ENCODE results near the gene MED27.

Gene MED27

DNA sequence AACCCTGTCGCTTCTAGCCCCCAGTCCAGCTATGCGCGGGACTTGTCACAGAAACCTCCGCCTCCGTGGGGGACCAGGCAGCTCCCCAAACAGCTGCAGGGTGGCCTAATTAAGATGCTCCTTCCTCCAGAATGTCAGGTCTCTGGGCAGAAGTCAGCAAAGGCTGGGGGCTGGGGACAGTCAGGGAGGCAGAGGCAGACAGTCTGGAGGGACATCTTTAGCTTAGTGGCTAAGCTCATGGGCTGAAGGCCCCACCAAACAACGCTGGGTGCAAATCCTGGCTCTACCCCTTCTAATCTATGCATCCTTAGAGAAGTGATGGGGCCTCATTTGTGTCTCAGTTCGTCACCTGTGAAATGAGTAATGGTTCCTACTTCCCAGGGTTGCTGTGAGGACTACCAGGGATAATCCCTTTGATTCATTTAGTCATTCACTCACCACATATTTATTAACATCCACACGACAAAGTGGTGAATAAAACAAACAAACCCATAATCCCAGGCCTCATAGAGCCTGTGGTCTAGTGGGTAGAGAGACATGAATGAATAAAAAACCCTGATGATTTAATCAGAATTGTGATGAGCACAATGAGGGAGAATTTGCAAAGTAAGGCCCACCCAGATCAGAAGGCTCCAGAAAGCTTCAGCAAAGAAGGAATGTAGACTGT lies 20.2 kb upstream of the MED27 start:
- H3K4me3 Mint-ChIP-seq = no peak overlapping the region
- H3K9me3 Mint-ChIP-seq = no peaks in the 10 kb centered on the region
- DNase-seq (no peak), ATAC-seq (replicated peaks) (no peak)
- no peaks in the 10 kb centered on the region for H3K36me3 Mint-ChIP-seq (ENCODE audit: insufficient read depth)
- no peak overlapping the region for H3K27ac Mint-ChIP-seq
- H3K27me3 Mint-ChIP-seq = peaks cover 53 to 70% of the 10 kb centered on the region in 2 donors
- H3K4me1 Mint-ChIP-seq (ENCODE audit: low read depth in 2 of 2) = no peaks in the 10 kb centered on the region

DNA sequence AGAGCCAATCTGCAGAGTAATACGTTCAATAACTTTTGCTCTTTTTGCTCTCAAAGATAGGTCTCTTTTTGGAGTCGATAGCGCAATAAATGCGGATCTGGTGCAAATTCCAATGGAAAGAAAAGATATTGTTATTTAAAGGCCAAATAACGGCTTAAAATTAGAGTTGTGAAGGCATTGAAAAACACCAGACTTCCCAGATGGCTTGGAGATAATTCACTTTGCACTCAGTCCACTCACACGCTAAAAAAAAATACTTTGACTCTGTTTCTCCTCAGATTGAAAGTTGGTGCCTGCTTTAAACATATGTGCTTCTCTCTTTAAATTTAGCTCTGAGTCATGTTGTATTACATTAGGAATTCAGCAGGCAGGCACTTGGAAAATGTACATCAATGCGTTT lies 19.5 kb upstream of the MED27 start:
- Mint-ChIP-seq H3K4me3 (no peak overlapping the region), H3K36me3 (ENCODE audit: insufficient read depth) (no peaks in the 10 kb centered on the region), H3K4me1 (ENCODE audit: low read depth in 2 of 2) (no peaks in the 10 kb centered on the region), H3K27ac (no peak overlapping the region), H3K27me3 (peaks cover 60 to 70% of the 10 kb centered on the region in 2 donors), H3K9me3 (no peaks in the 10 kb centered on the region)
- ATAC-seq (replicated peaks) (no peak), DNase-seq (no peak)

DNA sequence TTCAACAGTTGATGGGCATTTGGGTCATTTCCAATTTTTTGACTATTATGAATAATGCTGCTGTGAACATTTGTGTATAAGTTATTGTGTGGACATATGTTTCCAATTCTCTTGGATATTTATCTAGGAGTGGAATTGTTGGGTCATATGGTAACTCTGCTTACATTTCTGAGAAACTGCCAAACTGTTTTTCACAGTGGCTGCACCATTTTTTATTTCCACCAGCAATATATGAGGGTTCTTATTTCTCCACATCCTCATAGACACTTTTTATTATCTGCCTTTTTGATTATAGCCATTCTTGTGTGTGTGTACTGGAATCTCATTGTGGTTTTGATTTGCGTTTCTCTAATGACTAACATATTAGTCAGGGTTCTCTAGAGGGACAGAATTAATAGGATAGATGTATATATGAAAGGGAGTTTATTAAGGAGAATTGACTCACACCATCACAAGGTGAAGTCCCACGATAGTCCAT lies 14.7 kb upstream of the MED27 start:
- H3K4me1 Mint-ChIP-seq (ENCODE audit: low read depth in 2 of 2) = no peaks in the 10 kb centered on the region
- ATAC-seq (replicated peaks) = no peak
- H3K9me3 Mint-ChIP-seq = no peaks in the 10 kb centered on the region
- no peak for DNase-seq
- H3K27me3 Mint-ChIP-seq = peaks cover 57 to 82% of the 10 kb centered on the region in 2 donors
- H3K4me3 Mint-ChIP-seq = no peak overlapping the region
- no peaks in the 10 kb centered on the region for H3K36me3 Mint-ChIP-seq (ENCODE audit: insufficient read depth)
- no peak overlapping the region for H3K27ac Mint-ChIP-seq

DNA sequence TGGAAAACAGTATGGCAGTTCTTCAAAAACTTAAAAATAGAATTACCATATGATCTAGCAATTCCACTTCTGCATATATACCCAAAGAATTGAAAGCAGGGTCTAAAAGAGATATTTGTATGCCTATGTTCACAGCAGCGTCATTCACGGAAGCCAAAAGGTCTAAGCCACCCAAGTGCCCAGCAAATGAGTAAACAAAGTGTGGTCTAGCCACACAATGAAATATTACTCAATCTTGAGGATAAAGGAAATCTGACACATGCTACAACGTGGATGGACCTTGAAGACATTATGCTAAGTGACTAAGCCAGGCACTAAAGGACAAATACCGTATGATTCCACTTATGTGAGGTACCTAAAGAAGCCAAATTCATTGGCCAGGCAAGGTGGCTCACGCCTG lies 11.1 kb upstream of the MED27 start:
- H3K4me1 Mint-ChIP-seq (ENCODE audit: low read depth in 2 of 2) = no peaks in the 10 kb centered on the region
- H3K27ac Mint-ChIP-seq = no peak overlapping the region
- DNase-seq (no peak), ATAC-seq (replicated peaks) (no peak)
- peaks cover 35 to 77% of the 10 kb centered on the region in 2 donors for H3K27me3 Mint-ChIP-seq
- no peaks in the 10 kb centered on the region for H3K36me3 Mint-ChIP-seq (ENCODE audit: insufficient read depth)
- H3K9me3 Mint-ChIP-seq = no peaks in the 10 kb centered on the region
- H3K4me3 Mint-ChIP-seq = no peak overlapping the region

DNA sequence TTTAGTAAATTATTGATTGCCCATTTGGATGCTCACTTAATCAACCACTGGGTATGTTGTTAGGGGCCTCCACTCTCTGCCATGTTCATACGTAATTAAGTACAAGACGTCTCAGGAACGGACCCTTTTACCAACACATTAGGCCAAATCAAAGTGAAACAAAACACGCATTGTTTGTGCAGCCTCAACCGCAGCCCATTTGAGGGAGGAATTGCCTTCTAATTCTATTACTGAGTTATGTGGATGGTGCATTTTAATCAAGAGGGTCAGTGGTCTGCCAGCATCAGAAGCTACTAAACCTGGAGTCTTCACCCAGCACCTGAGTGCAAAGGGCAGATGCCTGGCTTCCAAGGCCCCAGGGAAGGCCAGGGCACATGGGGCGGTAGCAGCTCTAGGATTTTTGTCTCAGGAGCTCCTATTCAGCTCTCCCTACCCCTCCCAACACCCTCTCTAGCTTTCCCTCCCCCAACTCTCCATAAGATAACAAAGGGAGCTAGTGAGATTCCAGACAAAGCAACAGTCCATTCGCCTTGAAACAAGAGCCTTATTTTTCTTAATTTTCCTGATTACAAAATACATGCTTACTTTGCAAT lies 7.9 kb upstream of the MED27 start:
- H3K9me3 Mint-ChIP-seq = no peaks in the 10 kb centered on the region
- peaks cover 32 to 66% of the 10 kb centered on the region in 2 donors for H3K27me3 Mint-ChIP-seq
- no peaks in the 10 kb centered on the region for H3K36me3 Mint-ChIP-seq (ENCODE audit: insufficient read depth)
- ATAC-seq (replicated peaks) = no peak
- H3K4me3 Mint-ChIP-seq = no peak overlapping the region
- no peaks in the 10 kb centered on the region for H3K4me1 Mint-ChIP-seq (ENCODE audit: low read depth in 2 of 2)
- no peak for DNase-seq
- H3K27ac Mint-ChIP-seq = no peak overlapping the region

DNA sequence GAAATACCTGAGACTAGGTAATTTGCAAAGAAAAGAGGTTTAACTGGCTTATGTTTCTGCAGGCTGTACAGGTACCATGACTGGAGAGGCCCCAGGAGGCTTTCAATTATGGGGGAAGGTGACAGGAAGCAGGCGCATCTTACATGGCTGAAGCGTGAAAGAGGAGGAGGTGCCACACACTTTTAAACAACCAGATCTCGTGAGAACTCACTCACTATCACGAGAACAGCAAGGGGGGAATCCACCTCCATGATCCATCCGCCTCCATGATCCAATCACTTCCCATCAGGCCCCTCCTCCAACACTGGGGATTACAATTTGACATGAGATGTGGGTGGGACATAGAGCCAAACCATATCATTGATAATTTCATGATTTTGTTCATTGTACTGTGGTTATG lies 2.5 kb upstream of the MED27 start:
- ATAC-seq (replicated peaks) = no peak
- H3K27ac Mint-ChIP-seq = no peak overlapping the region
- no peak for DNase-seq
- peaks cover 20 to 30% of the 10 kb centered on the region in 2 donors for H3K27me3 Mint-ChIP-seq
- peaks cover 22 to 26% of the 10 kb centered on the region in 2 donors for H3K4me1 Mint-ChIP-seq (ENCODE audit: low read depth in 2 of 2)
- peaks cover 19% of the 10 kb centered on the region for H3K36me3 Mint-ChIP-seq (ENCODE audit: insufficient read depth)
- no peaks in the 10 kb centered on the region for H3K9me3 Mint-ChIP-seq
- no peak overlapping the region for H3K4me3 Mint-ChIP-seq

DNA sequence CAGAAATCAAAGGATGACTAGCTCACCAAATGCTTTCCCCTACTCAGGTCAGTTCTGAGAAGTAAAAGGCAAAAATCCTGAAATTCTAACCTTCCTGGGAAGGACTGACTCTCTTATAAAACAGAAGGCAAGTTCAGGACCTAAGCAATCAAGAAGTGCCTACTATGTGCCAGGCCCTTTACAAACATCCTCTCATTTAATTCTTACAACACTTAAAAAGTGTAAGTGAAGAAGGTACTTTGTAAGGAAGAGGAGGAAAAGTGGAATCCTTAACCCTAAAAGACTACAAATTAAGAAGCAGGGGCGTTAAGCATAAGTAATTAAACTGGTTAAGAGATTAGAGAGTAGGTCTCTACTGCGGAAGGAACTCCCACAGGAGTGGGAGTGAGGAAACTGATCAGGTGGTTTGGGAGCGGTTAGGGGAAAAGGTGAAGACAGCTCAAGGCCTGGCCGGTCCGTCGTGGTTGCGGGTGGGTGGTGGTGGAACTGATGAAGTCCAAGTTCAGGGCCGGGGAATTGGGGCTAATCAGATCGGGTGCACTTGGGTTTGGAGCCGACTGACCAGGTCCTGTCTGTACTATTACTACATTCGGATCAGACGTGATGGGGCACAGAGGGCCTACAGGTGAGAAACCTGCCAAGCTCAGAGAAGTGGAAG lies 839 bp downstream of the MED27 start:
- ATAC-seq (replicated peaks) (no peak), DNase-seq (no peak)
- Mint-ChIP-seq H3K4me1 (ENCODE audit: low read depth in 2 of 2) (peaks cover 27 to 42% of the 10 kb centered on the region in 2 donors), H3K4me3 (peak overlapping the region; percentile 88 to 97), H3K27me3 (no peaks in the 10 kb centered on the region), H3K27ac (peak overlapping the region; percentile 93 to 94), H3K36me3 (ENCODE audit: insufficient read depth) (peaks cover 38% of the 10 kb centered on the region), H3K9me3 (no peaks in the 10 kb centered on the region)

DNA sequence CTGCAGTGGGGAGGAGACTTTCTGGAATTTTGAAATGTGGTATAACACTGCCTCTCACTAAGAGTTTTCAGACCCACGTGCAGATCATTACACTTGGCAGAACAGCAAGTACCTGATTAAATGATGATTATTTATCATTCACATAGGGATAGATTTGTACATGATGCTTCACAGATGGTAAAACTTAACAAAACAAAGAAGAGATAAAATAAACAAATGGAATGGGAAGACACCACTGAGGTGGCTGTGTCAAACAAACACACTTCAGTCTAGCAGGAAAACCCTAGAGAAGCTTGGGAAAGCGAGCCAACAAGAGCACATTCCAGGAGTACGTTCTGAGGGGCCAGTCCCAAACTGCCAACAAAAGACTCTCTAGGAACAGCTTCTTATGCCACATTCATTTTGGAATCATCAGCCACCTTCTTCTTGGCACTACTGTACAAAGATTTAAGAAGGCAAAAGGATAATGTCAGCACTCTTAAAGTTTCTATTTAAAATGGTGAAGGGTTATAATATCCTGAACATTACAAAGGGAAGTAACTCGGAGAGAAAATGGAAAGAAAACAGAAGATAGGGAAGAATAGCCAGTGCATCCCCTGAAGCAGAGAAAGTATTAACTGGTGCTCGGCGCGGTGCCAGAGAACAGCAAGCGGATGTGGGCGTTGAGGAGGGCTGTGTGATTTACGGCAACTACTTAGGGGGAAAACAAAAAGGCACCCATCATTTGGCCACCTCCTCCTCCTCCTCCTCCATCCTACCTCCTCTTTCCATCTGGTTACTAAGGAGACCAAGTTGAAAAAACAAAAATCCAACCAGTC lies 1.6 kb downstream of the MED27 start:
- no peaks in the 10 kb centered on the region for H3K9me3 Mint-ChIP-seq
- peak overlapping the region; percentile 93 to 94 for H3K27ac Mint-ChIP-seq
- peaks cover 31 to 45% of the 10 kb centered on the region in 2 donors for H3K4me1 Mint-ChIP-seq (ENCODE audit: low read depth in 2 of 2)
- peak overlapping the region; percentile 88 to 97 for H3K4me3 Mint-ChIP-seq
- peak; percentile 46 for ATAC-seq (replicated peaks)
- H3K36me3 Mint-ChIP-seq (ENCODE audit: insufficient read depth) = peaks cover 44% of the 10 kb centered on the region
- peak; percentile 29 to 32 (median 30) for DNase-seq
- H3K27me3 Mint-ChIP-seq = no peaks in the 10 kb centered on the region

DNA sequence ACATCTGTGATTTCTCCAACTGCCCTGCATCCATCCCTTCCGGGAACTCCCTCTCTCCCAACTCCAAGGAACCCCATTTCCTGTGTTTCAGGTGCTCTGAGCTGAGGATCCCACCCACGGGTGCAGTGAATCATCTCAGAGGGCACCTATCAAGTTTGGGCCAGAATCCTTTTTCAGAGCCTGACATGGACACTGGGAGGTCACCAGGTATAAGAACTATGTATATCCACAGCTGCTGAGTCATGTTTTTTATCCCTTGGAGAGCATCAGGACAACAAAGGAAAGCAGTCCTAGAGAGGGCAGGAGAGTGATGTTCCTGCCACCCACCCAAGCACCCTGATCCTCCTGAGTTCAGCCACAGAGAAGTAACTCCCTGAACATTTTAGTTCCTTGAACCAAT lies 3.8 kb downstream of the MED27 start:
- Mint-ChIP-seq H3K27ac (peak overlapping the region in 1 of 2 donors; percentile 81), H3K4me3 (no peak overlapping the region), H3K9me3 (no peaks in the 10 kb centered on the region), H3K36me3 (ENCODE audit: insufficient read depth) (peaks cover 46% of the 10 kb centered on the region), H3K27me3 (no peaks in the 10 kb centered on the region), H3K4me1 (ENCODE audit: low read depth in 2 of 2) (peaks cover 44 to 60% of the 10 kb centered on the region in 2 donors)
- ATAC-seq (replicated peaks) (no peak), DNase-seq (no peak)

DNA sequence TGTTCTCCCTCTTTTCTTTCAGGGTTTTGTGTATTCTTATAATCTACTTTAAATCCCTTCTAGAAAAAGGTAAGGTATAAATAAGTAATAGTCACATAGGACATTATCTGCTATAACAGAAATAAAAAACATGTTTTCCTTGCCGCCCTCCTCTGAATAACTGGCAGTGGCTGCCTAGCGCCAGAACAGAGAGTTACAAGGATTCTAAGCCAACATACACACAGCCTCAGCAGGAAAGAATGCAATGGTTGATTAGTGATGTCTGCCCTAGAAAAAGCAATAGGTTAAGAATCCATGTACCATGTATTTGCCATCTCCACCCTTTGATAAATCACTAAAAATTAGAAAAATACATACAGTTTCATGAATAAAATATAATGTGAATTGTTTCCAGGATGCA lies 4.9 kb downstream of the MED27 start:
- peaks cover 45% of the 10 kb centered on the region for H3K36me3 Mint-ChIP-seq (ENCODE audit: insufficient read depth)
- ATAC-seq (replicated peaks) (no peak), DNase-seq (no peak)
- no peaks in the 10 kb centered on the region for H3K27me3 Mint-ChIP-seq
- H3K27ac Mint-ChIP-seq = no peak overlapping the region
- H3K9me3 Mint-ChIP-seq = no peaks in the 10 kb centered on the region
- H3K4me1 Mint-ChIP-seq (ENCODE audit: low read depth in 2 of 2) = peaks cover 43 to 56% of the 10 kb centered on the region in 2 donors
- H3K4me3 Mint-ChIP-seq = no peak overlapping the region

DNA sequence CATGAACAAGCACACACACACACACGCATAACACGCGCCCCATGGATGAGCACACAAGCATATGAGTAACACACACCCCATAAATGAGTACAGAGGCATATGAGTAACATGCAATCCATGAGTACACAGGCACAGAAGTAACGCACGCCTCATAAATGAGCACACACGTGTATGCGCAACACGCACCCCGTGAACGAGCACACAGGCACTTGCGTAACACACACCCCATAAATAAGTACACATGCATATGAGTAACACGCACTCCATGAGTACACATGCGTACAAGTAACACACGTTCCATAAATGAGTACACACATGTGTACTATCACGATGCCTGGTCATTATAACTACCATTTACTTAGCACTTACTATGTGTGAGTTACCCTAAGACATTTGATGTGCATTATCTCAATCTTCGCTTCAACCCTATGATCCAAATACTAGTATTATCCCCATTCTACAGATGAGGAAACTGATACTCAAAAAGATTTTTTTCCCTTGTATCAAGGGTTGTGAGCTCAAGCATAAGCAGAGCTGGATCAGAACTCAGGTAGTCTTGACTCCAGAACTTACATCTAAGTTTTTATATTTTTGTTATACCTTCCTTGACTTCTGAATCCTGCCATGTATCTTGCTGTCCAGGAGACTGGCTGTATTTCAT lies 7.7 kb downstream of the MED27 start:
- Mint-ChIP-seq H3K27me3 (no peaks in the 10 kb centered on the region), H3K4me1 (ENCODE audit: low read depth in 2 of 2) (peaks cover 34 to 49% of the 10 kb centered on the region in 2 donors), H3K4me3 (no peak overlapping the region), H3K27ac (no peak overlapping the region), H3K9me3 (no peaks in the 10 kb centered on the region), H3K36me3 (ENCODE audit: insufficient read depth) (peaks cover 48% of the 10 kb centered on the region)
- DNase-seq = no peak
- ATAC-seq (replicated peaks) = no peak

DNA sequence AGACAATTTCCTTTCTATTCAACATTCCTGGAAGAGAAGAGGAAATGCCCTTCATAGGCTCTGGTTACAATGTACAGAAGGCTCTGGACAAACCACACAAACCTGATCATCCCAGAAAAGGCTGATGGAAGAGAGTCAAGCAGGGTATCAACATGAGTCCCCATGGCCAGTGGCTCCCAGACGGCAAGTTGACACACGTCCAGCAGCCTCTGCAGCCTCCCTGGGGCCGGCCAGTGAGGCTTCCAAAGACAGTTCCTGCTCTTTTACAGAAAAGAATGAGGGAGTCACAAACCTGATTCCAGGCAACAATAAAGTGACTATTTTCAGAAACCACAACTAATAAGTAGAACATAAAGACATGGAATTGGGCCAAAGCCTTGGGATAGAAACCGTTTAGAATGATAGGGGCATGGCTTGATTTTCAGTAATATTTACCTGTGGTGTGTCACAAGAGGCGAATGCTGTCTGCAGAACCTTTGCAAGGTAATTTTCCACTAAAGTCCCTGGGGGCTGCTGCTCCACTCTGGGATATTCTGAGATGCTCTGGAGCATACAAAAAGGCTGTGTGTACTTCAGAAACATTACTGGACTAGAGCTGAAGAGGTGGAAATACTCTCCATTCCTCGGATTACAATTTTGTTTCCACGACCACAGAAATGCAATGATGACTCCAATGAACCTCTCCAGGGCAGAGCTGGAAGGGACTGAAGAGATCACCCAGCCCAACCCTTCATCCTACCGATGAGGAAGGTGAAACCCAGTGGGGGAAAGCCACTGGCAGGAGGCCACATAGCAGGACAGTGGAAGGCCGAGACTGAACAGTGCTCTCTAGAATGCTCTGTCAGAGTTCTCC lies 10.4 kb downstream of the MED27 start:
- peak overlapping the region in 1 of 2 donors; percentile 88 for H3K27ac Mint-ChIP-seq
- no peaks in the 10 kb centered on the region for H3K27me3 Mint-ChIP-seq
- H3K4me3 Mint-ChIP-seq = no peak overlapping the region
- peaks cover 46% of the 10 kb centered on the region for H3K36me3 Mint-ChIP-seq (ENCODE audit: insufficient read depth)
- ATAC-seq (replicated peaks) = no peak
- no peak for DNase-seq
- peaks cover 34 to 36% of the 10 kb centered on the region in 2 donors for H3K4me1 Mint-ChIP-seq (ENCODE audit: low read depth in 2 of 2)
- no peaks in the 10 kb centered on the region for H3K9me3 Mint-ChIP-seq
